Fibroblast of upper back skin (primary cell): ENCODE measurements around the gene VSTM4.
A peak's percentile ranks its signal among the peaks of the same experiment; 100 is the strongest.

Source experiments
- DNase-seq: peaks from one replicate; pipeline ENCODE4 v3.0.0-alpha.2; 2013

The VSTM4 gene

DNA sequence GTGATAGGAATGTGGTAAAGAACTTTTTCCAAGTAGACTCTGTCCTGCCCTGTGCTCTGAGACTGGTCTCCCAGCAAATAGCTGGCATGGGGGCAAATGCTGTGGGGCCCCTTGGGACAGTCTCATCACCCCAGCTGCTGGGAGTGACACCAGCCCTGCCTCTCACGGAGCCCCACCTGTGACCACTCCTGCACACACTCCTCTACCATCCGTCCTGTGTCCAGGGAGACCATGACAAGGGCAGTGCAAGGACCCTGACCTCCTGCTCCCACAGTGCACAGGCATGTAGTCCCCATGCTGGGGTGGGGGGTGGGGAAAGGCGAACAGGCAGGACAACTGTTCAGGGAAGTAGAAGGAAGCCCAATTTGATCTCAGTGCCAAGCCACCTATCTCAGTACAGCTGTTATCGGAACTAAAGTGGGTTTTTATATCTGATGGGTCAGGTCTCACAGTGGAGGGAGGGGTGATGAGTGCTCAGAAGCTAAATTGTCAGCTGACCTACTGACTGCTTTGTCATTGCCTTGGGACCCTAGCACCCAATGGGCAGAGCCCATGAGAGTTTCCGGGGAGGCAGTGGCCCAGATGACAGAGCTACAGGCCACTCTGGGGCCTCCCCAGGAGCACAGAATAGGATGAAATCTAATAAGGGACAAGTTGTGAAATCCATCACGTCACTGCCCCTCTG, 24.5 kb downstream of the VSTM4 start:
- no peak for DNase-seq

DNA sequence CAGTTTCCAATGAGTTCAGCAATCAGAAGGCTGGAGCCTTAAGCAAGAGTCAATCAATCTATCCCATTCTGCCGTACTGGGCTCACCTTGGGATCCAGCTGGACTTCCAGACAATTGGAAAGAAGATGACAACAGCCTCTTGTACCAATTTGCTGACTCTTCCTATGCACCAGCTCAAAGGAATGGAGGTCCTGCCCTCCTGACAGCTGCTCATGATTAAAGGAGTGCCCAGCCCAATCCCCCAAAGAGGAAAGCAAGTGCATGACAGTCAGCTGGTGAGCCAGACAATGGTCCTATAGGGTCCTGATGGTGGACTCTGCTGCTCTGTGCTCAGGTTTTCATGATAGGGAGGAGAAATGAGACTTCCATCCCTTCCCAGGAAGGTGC, 25.1 kb downstream of the VSTM4 start:
- DNase-seq = no peak

DNA sequence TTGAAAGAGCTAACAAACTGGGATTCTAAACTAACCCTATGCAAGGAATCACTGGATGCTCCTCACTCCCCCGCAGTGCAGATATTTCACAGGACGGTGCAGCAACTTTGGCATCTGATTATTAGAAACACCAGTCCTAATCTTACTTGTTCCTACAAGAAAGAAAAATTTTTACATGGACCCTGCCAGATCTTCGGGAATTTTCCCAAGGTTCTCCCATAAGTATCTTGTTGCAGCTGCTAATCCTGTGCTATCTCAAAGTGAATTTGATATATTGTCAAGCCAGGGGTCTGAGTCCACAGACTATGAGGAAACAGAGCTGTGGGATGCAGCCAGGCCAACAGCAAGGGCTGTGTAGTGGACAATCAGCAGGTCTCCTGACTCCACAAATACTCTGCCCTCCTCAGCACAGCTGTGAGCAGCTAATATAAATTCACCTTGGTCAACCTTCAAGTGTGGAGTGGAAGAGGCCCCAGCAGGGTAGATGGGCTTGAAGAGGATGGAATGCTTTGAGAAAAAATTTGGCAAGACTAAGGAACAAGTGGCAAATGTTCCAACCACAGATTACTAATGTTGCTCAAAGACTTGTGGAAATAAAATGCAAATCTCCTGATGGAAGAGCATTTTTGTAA, 25.6 kb downstream of the VSTM4 start:
- DNase-seq = peak; percentile 50

DNA sequence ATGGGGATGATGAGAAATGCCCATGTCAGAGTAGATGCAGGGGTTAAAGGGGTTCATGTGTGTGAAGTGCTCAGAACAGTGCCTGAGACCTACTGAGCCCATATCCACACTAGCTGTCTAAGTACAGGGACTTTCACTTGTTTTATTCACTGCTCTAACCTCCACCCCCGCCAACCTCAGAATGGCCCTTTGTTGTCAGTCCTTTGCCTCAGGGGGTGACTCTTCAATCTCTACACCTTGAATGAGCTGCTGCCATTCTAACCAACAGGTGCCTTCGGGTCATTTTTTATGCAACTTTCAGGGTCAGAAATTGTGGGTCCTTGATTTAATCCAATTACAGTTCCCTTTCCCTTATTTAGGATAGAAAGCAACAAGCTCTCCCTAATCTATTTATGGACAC, 26.2 kb downstream of the VSTM4 start:
- DNase-seq = no peak

DNA sequence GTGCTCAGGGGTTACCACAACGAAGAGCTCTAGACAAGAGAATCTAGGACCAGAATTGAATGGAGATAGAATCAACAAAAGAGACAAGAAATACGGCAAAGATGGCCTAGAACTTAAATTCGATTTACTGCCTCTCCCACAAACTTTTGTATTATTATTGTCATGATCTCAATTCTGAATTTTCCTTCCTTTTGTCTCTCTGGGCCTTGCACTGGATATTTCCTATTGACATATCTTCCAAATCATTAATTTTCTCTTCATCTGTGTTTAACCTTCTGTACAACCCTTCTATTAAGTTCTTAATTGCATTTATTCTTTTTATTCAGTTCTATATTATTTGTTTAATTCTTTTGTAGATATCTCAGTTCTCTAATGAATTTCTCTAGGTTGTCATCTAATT, 28.4 kb downstream of the VSTM4 start:
- DNase-seq = no peak

DNA sequence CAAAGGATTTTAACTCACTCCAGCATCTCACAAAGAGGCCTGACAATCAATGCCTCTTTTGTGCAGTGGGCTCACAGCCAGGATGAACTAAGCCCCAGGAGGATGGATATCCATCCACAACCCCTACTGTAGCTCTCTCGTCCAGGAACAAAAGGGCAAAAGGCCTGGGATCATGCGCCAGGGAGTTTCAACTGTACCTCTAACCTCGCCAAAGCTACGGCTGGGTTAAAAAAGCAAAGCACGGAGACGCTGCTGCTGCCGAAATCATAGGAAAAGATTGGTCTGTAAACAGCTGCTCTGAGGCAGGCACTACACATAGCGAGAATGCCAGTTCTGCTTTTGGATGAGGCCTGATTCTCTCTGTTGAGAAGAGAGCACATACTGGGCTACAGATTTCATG, 32.1 kb downstream of the VSTM4 start:
- no peak for DNase-seq

DNA sequence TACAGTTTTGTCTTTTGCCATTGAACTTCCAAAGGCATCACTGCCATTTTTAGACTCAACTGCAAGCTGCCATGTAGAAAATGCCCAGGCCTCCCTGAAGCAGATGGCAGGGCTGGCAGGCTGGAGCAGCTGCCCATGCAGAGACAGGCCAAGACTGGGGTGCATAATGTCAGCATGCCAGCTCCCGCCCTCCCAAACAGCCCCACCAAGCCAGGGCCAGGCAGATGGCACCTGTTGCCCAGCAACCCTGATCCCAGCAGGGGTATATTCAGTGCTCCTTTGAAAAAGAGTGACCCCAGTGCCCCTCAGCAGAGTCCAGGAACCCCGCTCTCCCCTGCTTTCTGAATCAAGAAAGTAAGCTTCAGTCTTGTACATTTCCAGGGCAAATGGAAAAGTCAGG, 32.6 kb downstream of the VSTM4 start:
- no peak for DNase-seq

DNA sequence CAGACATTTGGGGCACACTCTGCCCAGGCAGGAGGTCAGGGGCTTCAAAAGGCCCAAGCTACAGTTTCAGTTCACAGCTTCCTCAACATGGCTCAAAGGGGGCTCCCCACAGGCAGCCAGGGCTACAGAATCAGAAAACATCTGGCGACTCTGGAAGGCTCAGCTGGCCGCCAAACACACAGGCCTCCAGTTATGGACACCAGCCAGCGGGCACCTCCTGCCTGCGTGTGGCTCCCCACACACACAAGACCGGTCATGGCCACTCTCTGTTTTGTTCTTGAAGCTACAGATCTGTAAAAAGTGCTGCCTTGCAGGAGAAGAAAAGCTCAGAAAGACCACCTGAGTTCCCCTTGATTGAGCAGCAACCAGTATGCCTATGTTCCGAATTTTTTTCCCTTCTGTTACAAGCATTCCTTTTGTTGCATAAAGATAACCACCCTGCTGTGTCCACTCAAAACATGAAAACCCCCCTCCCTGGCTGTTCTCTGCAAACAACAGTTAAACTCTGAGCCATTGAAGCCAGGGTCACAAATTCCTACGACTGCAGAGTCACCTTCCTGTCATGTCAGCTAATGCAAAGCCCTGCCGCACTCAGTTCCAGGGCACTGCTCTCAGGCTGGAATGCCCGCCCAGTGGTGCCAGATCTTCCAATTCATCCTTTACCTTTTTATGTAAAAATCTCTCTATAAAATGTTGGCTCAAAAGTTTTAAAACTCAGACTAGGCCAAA, 33.6 kb downstream of the VSTM4 start:
- peak; percentile 39 for DNase-seq

DNA sequence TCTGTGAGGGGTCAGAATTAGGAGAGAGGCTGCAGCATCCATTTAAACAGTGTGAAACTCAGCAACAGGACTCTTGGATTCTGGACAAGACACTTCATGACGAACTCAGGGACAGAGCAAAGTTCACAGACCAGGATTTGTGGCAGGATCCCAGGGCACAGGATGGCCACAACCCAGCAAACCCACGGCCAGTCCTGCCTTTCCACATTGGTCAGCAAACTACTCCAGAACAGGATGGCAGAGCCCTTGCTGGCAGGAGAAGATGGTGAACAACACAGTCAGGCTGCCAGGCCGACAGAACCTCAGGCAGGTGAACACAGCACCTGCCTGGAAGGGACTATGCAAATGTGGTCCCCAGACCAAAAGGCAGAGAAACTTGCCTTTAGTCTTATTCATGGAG, 34.4 kb downstream of the VSTM4 start:
- no peak for DNase-seq

DNA sequence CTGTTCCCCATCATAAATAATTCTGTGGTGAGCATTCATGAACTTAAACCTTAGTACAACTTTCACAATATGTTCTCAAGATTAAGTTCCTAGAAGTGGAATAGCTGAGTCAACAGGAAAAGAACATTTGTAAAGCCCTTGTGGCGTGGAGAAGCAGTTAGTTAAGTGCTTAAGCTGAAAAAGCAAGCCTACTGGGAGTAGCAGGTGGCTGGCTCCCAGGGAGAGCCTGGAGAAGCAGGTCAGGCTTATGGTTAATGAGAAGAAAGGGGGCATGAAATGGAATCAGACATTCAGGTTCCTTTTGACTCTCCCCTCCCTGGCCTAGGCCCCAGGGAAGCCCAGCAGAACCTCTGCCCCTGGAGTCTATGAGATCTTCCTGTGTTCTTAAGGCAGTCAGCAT, 35.3 kb downstream of the VSTM4 start:
- peak; percentile 38 for DNase-seq

DNA sequence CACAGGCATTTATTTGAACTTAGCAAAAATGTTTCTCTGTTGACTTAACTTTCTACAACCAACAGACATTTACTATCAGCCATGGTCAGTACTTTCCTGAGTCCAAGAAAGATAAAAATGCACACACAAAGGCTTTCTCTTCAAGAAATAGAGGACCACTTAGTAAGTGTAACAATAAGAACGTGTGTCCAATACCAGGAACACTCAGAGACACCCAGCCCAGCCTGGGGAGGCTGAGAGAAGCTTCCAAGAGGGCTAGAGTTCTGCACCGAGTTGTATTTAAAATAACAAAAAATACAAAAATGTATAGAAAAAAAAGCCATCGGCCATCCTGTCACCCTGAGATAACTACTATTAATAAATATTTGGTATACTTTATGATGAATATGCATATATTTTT, 35.8 kb downstream of the VSTM4 start:
- no peak for DNase-seq

DNA sequence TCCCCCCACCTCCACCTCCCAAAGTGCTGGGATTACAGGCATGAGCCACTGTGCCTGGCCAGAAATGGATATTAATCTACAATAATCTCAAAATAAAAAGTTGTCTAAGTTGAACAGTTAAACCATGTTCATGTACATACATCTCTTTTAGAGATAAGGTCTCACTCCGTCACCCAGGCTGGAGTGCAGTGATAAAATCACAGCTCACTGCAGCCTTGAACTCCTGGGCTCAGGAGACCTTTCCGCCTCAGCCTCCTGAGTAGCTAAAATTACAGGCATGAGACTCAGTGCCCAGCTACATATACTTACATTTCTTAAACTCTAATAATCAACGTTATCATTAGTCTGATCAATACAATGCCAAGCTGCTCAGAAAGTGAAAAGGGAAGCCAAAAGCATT, 36.2 kb downstream of the VSTM4 start:
- no peak for DNase-seq

DNA sequence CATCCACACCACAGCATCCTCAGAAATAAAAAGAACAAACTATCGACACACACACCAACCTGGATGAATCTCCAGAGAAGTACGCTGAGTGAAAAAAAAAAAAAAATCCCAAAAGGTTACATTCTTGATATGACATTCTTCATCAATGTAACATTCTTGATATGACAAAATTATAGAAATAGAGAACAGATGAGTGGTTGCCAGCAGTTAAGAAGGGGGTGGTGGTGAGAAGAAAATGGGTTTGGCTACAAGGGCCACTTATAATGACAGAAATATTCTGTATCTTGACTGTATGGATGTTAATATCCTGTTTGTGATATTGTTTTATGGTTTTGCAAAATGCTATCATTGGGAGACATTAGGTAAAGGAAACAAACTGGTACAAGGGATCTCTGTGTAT, 36.9 kb downstream of the VSTM4 start:
- no peak for DNase-seq

DNA sequence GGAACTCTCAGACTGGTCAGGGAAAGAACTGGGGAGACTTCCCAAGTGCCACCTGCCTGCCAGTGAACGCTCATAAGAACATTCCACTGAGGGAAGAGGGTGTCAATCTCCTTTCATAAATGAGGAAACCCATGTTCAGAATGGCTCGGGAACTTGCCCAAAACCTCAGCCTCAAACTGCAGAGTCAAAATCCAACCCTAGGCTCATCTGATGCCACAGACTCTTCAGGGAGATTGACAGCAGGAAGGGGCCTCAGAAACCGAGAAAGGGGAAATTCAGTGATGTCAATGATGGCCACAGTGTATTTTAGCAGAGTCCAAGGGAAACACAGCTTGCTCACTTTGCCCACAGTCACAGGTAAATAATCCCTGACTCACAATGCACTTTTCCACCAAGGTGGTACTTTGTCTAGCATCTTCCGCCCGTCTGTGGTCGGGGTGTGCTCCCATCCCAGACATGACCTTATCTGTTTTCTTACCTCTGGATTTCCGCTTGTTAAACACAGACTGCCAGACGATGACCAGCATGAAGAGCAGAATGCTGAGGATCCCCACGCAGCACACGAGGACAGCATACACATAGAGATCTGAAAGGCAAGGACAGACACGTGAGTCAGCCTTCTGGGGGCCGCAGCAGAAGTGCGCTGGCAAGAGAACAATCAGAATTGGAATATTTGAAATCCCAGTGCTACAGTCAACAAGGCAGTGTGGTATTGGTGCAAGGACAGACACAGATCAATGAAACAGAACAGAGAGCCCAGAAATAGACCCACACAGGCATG, 38.4 kb downstream of the VSTM4 start:
- DNase-seq = peak; percentile 36

DNA sequence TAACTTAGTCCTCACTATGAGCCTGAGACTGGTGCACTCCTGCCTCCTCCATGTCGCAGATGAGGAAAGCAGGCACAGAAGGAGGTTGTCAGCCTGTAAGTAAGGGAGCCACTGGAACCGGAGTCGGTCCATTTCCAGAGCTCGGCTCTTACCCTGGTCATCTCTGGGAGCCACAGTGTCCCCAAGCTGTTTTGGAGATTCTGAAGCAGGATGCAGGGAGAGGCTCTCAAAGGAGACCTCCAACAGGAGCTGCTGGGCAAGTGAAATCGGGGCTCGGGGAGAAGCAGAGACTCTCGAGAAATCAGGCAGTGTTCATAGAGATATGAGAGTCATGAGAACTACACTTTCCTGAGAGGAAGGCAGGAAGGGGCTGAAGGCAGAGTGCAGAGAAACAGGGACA, 39.0 kb downstream of the VSTM4 start:
- DNase-seq = no peak

DNA sequence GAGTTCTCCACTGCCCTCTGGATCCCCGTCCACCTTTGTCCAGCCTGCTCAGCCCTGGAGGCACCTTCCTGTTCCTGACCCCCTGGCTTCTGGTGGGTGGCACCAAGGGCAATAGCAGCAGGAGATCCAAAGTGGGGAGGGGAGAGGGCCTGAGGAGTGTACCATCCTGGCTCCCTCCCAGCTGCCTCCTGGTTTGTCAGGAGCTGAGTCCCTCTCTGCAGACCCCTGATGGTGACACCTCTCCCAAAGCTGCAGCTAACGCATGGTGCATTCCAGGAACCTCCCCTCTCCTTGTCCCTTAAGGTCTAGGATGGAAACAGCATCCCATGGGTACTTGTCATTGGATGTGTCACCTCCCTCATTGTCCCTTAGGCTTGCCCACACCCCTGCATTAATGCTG, 39.6 kb downstream of the VSTM4 start:
- no peak for DNase-seq

DNA sequence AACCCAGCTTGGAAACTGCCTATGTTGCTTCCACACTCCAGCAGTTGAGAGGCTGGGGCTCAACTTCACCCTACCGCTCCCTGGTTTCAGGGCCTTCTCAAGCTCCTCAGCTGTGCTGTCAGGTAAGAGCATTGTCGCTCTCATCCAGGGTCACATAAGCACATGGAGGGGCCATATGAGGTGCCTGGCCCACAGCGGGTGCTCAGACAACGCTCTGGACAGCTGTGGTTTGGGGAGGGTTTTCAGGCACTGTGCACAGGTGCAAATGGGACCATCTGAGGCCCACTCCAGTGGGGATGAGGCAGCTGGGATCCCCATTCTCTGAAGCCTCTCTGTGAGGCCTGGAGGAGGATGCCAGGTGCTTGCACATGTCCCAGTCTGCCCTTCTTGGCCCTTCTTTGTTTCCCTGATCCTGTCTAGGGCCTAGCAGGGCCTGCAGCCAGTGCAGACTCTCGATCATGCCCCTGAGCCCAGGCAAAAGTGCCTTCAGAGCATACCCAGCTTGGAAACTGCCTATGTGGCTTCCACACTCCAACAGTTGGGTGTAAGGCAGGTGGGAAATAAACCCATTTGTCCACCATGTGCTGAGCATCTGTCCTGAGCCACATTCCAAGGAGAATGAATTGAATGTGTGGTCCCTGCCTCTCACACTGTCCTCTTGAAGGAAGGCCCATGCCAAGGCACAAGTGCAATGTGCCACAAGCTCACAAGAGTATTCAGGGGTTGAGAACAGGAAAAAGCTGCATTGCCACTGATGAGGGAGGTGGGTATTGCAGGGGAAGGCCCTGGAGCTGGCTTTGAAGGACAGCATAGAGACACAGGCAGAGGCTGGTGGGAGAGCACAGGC, 40.3 kb downstream of the VSTM4 start:
- DNase-seq = no peak

DNA sequence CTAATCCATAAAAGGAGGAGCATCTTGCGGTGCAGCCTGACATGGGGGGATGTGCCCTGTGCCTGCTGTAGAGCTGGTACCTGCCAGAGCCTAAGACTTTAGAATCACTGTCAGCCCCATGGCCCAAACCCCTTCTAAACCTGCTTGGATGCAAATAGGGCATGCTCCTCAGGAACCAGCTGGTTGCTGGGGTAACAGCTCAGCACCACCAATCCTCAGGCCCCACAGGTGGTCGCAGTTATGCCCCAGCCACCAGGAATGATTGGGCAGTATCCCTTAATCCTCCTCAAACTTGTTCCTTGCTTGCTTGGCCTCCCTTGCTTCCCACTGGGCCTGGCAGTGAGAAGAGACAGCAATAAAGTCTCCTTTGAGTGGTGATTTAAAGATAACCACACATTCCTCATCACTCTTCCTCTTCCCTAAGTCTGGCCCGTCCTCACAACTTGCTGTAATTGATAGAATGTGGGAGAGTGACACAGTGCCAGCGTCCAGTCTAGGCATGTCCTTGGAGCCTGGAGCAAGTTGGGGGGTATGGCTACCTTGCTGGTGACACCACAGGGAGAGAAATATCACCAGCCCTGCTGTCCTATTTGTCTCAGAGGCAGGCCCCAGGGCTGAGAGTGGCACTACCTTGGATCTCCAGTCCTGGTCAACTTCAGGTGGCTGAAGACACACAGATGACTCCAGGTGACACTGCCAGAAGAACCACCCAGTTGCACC, 43.0 kb downstream of the VSTM4 start:
- DNase-seq = no peak

DNA sequence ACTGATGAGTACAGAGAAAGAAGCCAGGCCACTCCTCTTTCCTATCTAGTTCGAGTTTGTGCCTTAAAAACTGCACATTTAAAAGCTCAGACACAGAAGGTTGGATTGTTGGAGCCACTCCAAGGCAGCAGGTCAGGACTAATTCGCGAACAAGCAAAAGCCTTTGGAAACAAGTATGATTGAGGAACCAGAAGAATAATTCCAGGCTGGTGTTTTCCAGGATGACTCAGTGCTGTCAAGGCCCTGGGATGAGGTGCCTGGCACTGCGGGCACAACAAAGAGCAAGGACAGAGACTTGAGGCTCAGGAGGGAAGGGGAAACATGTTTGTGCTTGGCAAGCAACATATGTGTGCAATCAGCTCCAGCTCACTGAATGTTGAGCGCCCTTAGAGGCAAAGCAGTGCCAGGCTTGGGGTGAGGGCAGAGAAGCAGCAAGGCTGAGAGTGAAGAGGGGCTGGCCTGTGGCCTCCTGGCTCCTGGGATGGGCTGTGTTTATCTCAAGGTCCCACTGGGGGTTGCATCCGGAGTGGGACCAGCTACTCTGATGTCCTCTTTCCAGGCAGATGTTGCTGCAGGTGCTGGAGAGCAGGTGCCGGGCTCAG, 44.1 kb downstream of the VSTM4 start:
- no peak for DNase-seq

DNA sequence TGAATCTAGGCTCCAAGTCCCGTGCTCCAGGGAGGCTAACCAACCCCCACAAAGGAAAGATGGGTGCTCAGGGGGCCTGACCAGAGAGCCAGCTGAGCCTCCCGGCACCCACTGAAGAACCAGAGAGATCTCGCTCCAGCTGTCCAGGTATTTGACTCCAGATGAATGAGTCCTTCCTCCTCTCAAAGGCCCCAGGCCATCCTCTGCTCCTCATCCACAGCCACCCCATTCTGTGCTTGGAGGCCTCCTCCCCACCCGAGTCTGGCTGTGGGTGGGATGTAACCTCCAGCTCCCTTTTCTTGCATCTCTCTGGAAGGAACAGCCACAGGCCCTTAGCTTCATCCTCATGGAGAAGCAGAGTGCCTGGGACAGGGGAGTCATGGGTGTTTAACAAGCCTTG, 44.6 kb downstream of the VSTM4 start:
- no peak for DNase-seq

DNA sequence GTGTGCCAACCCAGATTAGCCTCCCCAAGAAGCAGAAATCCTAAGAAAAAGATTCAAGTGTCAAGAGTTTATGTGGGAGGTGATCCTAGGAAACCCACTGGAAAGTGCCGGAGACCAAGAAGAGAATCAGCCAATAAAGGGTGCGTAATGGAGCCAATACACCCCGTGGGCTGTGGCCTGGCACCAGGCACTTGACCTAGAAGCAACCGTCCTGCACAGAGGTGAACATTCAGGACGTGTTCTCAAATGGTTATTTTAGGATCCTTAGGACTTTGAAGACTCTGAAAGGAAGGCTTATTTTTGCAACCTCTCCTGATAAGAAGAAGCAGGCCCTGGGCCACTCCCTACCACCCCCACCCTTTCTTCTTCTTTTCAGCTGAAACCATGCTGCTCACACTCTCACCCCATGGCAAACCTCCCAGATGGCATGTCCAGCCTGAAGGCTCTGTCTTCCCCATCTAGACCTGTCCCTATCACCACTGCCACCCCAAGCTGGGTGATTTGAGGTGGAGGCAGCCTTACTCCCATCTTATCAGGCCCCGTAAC, 46.6 kb downstream of the VSTM4 start:
- no peak for DNase-seq
